ENCODE data around the gene NFIC. TPM values are rescaled to one million over a fixed set of nuclear protein-coding genes. Genes with fewer than 3 reads are reported as not detected.

NFIC gene
- total RNA-seq, 4 donors from 2014 or later: 102 to 236 (median 158) TPM

DNA sequence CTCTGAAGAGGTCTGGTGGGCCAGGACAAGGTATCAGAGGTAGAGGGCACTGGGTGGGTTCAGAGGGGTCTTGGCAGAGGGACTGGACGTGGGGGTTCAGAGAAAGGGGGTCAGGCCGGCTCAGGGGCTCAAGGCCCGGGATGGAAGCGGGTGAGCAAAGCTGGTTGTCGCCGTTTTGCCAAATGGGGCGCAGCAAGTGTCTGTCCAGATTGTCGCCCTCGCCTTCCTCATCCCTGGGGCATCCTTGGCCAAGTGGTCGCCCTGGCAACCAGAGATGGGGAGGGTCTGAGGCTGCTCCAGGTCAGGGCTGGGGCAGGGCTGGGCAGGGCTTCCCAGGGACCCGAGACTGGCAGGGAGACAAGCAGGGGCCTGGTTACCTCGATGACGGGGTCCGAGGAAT, 127.3 kb downstream of the NFIC start:
- TF ChIP-seq, protein P1, sequence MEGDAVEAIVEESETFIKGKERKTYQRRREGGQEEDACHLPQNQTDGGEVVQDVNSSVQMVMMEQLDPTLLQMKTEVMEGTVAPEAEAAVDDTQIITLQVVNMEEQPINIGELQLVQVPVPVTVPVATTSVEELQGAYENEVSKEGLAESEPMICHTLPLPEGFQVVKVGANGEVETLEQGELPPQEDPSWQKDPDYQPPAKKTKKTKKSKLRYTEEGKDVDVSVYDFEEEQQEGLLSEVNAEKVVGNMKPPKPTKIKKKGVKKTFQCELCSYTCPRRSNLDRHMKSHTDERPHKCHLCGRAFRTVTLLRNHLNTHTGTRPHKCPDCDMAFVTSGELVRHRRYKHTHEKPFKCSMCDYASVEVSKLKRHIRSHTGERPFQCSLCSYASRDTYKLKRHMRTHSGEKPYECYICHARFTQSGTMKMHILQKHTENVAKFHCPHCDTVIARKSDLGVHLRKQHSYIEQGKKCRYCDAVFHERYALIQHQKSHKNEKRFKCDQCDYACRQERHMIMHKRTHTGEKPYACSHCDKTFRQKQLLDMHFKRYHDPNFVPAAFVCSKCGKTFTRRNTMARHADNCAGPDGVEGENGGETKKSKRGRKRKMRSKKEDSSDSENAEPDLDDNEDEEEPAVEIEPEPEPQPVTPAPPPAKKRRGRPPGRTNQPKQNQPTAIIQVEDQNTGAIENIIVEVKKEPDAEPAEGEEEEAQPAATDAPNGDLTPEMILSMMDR (IDR thresholded peaks at IDR 0.05): no peak
- TF ChIP-seq POLR2A (IDR thresholded peaks at IDR 0.05): no peak
- H3K4me3 ChIP-seq (ENCODE audit: low read depth, poor library complexity, severe bottlenecking): no peak overlapping the region
- DNase-seq (ENCODE audit: low spot score in 2 of 2): no peak
- WGBS, 2 donors: 92 to 94% methylated on average over 14 of the region's 14 CpGs
- intact Hi-C loops (cut with DNase I; ENCODE audit: low total_unique reads): no loop called here

DNA sequence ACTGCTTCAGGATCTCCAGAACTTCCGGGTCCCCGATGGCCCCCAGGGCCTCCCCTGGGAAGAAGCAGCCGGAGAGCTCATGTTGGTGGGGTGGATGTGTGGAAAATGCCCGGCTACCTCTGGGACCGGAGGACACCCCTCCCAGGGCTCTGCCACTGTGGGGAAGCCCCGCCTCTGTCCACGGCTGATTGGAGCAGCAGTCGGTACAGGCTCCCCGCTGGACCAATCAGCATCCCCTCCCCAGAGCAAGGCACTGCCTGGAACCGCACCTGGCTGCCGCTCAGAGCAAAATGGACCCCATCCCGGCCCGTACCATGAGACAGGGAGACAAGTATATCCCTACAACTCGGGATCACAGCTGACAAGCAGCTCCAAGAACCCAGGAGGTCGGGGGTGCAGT, 127.7 kb downstream of the NFIC start:
- DNase-seq (ENCODE audit: low spot score in 2 of 2): peak in 1 of 2 donors; percentile 84
- intact Hi-C loops (cut with DNase I; ENCODE audit: low total_unique reads): no loop called here
- no peak for TF ChIP-seq POLR2A (IDR thresholded peaks at IDR 0.05)
- TF ChIP-seq, protein P1 (IDR thresholded peaks at IDR 0.05): no peak
- WGBS, 2 donors: 81 to 82% methylated on average over 14 to 15 of the region's 15 CpGs
- H3K4me3 ChIP-seq (ENCODE audit: low read depth, poor library complexity, severe bottlenecking): no peak overlapping the region

DNA sequence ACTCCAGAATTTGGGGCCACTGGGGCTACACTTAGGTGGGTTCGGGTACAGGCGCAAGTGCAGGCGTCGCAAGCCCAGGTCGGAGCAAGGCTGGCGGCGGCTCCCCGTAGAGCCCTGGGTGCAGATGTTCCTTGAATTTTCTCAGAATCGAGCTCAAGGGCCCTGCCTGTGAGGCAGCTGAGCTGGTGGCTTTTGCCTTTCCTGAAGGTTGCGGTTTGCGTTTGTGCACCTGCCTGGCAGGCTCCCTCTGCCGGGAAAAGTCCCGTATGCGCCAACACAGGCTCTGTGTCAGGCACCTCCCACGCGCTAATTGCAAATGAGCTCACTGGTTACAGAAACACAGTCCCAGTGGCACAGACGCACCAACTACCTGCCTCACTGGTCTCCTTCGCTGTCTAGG, 128.2 kb downstream of the NFIC start:
- no peak overlapping the region for H3K4me3 ChIP-seq (ENCODE audit: low read depth, poor library complexity, severe bottlenecking)
- TF ChIP-seq POLR2A (IDR thresholded peaks at IDR 0.05): no peak
- TF ChIP-seq, protein P1 (IDR thresholded peaks at IDR 0.05): no peak
- intact Hi-C loops (cut with DNase I; ENCODE audit: low total_unique reads): no loop called here
- peak in 1 of 2 donors; percentile 82 for DNase-seq (ENCODE audit: low spot score in 2 of 2)
- 68 to 78% methylated on average over 18 of the region's 18 CpGs for WGBS, 2 donors

DNA sequence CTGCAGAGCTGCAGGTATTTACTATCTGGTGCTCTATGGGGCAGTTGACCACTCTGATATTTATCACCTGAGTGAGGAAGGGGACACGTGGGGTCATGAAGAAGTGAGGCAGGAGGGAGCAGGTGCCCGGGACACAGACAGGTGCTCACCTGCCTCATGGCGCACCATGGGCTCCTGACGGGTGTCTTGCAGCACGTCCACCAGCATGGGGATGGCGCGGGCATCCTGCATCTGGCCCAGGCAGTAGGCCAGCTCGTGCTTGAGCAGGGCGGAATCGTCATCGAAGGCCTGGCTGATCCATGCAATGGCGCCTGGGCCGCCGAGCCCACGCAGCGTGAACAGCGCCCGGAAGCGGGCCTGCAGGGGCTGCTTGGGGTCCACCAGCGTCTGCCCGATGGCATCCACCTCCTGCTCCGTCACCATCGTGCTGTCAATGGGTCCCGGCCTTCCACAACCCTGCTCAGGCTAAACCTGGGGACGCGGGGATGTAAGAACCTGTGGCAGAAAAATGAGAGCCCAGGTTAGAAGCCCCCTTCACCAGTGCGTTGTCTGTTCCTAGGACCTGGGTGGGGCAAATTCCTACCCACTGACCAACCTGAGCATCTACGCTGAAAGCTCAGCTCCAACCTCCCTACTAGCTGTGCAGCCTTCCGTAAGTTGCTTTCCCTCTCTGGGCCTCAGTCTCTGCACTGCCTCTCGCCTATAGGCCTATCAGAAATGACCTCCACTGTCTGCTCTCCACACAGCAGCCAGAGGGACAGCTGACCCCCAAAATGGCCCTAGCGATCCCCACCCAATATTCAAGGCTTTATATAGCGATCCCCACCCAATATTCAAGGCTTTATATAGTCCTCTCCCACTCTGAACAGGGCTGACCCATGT, 130.2 kb downstream of the NFIC start:
- DNase-seq (ENCODE audit: low spot score in 2 of 2): no peak
- intact Hi-C loops (cut with DNase I; ENCODE audit: low total_unique reads): no loop called here
- 95% methylated on average over 28 to 32 of the region's 32 CpGs for WGBS, 2 donors

DNA sequence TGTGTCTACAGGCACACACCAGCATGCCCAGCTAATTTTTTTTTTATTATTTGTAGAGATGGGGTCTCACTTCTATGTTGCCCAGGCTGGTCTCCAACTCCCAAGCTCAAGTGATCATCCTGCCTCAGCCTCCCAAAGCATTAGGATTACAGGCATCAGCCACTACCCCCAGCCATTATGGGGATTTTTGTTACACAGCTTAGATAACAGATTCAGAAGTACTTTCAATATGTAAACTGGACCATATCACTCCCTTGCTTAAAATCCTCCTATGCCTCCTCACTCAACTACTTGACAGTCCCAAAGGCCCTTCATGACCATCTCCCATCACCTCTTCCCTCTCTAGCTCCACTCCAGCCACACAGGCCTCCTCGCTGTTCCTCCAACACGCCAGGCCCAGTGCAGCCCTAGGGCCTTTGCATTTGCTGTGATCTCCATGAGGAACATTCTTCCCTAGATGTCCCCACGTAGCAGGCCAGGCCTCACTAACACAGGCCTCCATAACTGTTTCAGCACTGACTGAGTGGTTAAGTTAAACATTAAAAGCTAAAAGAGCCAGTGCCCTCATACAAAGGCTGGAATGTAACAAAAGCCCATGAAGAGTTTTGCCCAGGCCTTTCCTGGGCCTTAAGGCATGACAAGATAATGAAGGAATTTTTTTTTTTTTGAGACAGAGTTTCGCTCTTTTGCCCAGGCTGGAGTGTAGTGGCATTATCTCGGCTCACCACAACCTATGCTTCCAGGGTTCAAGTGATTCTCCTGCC, 131.6 kb downstream of the NFIC start:
- TF ChIP-seq, protein P1 (IDR thresholded peaks at IDR 0.05): no peak
- no peak for TF ChIP-seq POLR2A (IDR thresholded peaks at IDR 0.05)
- WGBS, 2 donors: 94% methylated on average over 5 of the region's 5 CpGs
- no peak for DNase-seq (ENCODE audit: low spot score in 2 of 2)
- H3K4me3 ChIP-seq (ENCODE audit: low read depth, poor library complexity, severe bottlenecking): no peak overlapping the region
- intact Hi-C loops (cut with DNase I; ENCODE audit: low total_unique reads): no loop called here

More for the DNA sequence above, 130.2 kb downstream of the NFIC start:
- TF ChIP-seq, protein P1 (IDR thresholded peaks at IDR 0.05): no peak
- TF ChIP-seq POLR2A (IDR thresholded peaks at IDR 0.05): no peak
- no peak overlapping the region for H3K4me3 ChIP-seq (ENCODE audit: low read depth, poor library complexity, severe bottlenecking)
